ENCODE data around the gene ZNF146. TPM values are rescaled to one million over a fixed set of nuclear protein-coding genes. Genes with fewer than 3 reads are reported as not detected.
"Not testable (repeated sequence)": the region's sequence is repeated elsewhere in the genome, so short reads cannot be mapped to it uniquely, and the experiment has no call there.

The ZNF146 gene

GRCh38 chr19:36259211-36259610 lies 44.3 kb downstream of the ZNF146 start:
- H3K9ac ChIP-seq (ENCODE audit: low read depth, low read length): no peak overlapping the region
- no peaks in the 10 kb centered on the region for H3K36me3 ChIP-seq (ENCODE audit: insufficient read depth, low read length)
- no peaks in the 10 kb centered on the region for H3K27me3 ChIP-seq (ENCODE audit: control insufficient read depth, insufficient read depth, low read length)
- no peak overlapping the region for H3K4me2 ChIP-seq (ENCODE audit: low read length)
- no peaks in the 10 kb centered on the region for H3K4me1 ChIP-seq (ENCODE audit: control insufficient read depth, insufficient read depth, low read length)
- H3K9me3 ChIP-seq (replicated peaks; ENCODE audit: low read length): no peaks in the 10 kb centered on the region
- H3K4me3 ChIP-seq (ENCODE audit: low read length): no peak overlapping the region

DNA sequence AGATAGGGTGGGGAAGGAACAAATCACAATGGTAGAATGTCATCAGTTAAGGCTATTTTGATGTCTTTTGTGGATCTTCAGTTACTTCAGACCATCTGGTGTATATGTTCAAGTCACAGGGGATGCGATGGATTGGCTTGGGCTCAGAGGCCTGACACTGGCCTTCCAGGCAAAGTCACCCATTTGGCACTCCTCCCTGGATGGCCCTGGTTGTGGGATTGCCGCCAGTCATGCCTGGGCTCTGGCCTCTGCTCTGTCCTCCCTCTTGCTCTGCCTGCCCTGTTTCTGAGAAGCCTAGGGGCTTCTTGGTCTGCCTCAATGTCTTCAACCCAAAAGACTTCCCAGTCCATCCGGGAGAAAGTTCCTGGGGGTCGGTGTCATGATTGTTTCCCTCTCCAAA lies 50.2 kb downstream of the ZNF146 start:
- H3K4me2 ChIP-seq (ENCODE audit: low read length): no peak overlapping the region
- no peaks in the 10 kb centered on the region for H3K9me3 ChIP-seq (replicated peaks; ENCODE audit: low read length)
- H3K9ac ChIP-seq (ENCODE audit: low read depth, low read length): no peak overlapping the region
- H3K4me3 ChIP-seq (ENCODE audit: low read length): no peak overlapping the region
- H3K4me1 ChIP-seq (ENCODE audit: control insufficient read depth, insufficient read depth, low read length): no peaks in the 10 kb centered on the region
- no peaks in the 10 kb centered on the region for H3K36me3 ChIP-seq (ENCODE audit: insufficient read depth, low read length)
- no peaks in the 10 kb centered on the region for H3K27me3 ChIP-seq (ENCODE audit: control insufficient read depth, insufficient read depth, low read length)

DNA sequence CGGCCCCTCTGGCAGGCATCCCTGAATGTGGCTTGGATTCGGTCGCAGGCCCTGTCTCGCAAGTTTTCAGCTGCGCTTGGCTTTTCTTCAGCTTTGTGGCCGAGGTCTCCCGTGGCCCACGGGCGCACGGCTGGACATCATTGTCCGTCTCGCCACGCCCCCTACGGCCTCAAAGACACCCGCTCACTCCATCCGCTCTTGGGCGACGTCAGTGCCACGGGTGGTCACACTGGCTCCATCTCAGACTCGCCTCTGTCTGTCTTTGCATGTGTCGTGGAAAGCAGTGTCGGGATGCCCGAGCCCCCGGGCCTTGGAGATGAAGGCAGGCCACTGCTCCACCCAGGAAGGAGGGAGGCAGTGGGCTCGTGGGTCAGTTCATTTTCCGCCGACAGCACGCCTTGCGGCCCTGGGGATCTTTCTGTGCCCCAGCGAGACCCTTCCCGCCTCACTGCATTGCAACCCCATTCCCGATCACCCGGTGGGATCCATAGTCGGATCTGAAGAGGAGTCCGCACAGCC lies 51.0 kb downstream of the ZNF146 start:
- H3K4me2 ChIP-seq (ENCODE audit: low read length): no peak overlapping the region
- no peaks in the 10 kb centered on the region for H3K27me3 ChIP-seq (ENCODE audit: control insufficient read depth, insufficient read depth, low read length)
- H3K4me1 ChIP-seq (ENCODE audit: control insufficient read depth, insufficient read depth, low read length): no peaks in the 10 kb centered on the region
- H3K36me3 ChIP-seq (ENCODE audit: insufficient read depth, low read length): no peaks in the 10 kb centered on the region
- no peak overlapping the region for H3K9ac ChIP-seq (ENCODE audit: low read depth, low read length)
- no peaks in the 10 kb centered on the region for H3K9me3 ChIP-seq (replicated peaks; ENCODE audit: low read length)
- peak overlapping the region; percentile 55 for H3K4me3 ChIP-seq (ENCODE audit: low read length)

DNA sequence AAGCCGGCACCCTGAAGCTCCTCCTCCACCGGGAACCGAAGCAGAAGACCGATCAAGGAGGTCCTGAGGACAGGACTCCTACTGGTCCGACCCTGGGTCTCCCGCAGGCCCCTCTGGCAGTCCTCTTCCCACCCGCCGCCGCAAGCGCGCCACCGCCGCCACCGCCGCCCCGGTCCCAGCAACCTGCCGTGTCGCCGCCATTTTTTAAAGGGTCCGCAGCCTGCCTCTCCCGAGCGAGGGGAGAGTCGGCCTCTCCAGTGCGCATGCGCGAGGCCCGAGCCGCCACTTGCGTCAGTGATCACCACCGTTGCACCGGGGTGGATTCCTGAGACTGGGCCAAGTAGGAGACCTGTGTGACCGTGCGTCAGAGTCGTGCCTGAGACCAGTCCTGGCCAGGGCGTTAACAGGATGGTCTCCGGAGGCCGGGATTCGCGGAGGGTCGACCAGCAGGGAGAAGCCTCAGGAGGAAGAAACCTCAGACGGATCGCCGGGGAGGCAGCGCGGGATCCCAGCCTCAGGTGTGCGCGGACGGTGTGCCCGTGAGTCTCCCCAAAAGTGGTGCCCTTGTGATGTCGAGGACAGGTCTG lies 51.6 kb downstream of the ZNF146 start:
- no peaks in the 10 kb centered on the region for H3K4me1 ChIP-seq (ENCODE audit: control insufficient read depth, insufficient read depth, low read length)
- no peaks in the 10 kb centered on the region for H3K9me3 ChIP-seq (replicated peaks; ENCODE audit: low read length)
- no peaks in the 10 kb centered on the region for H3K27me3 ChIP-seq (ENCODE audit: control insufficient read depth, insufficient read depth, low read length)
- no peak overlapping the region for H3K9ac ChIP-seq (ENCODE audit: low read depth, low read length)
- no peaks in the 10 kb centered on the region for H3K36me3 ChIP-seq (ENCODE audit: insufficient read depth, low read length)
- peak overlapping the region; percentile 55 for H3K4me3 ChIP-seq (ENCODE audit: low read length)
- no peak overlapping the region for H3K4me2 ChIP-seq (ENCODE audit: low read length)

- H3K9me3 ChIP-seq (replicated peaks; ENCODE audit: low read length): no peaks in the 10 kb centered on the region
- no peak overlapping the region for H3K4me2 ChIP-seq (ENCODE audit: low read length)
- H3K27me3 ChIP-seq (ENCODE audit: control insufficient read depth, insufficient read depth, low read length): no peaks in the 10 kb centered on the region
- no peak overlapping the region for H3K9ac ChIP-seq (ENCODE audit: low read depth, low read length)
- H3K36me3 ChIP-seq (ENCODE audit: insufficient read depth, low read length): no peaks in the 10 kb centered on the region
- H3K4me3 ChIP-seq (ENCODE audit: low read length): no peak overlapping the region
- no peaks in the 10 kb centered on the region for H3K4me1 ChIP-seq (ENCODE audit: control insufficient read depth, insufficient read depth, low read length)
Observed at GRCh38 chr19:36267061-36267845, 52.3 kb downstream of the ZNF146 start.

DNA sequence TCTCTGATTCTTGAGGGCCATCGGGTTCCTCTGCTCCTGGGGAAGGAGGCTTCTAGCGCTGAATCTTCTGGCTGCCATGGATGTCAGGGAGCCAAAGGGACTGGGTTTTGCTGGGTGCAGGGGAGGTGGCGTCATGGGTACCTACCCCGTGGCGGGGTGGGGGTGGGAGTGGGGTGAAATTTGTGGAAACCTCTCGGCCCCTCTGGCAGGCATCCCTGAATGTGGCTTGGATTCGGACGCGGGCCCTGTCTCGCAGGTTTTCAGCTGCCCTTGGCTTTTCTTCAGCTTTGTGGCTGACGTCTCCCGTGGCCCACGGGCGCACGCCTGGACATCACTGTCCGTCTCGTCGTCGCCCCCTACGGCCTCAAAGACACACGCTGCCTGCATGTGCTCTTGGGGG lies 53.2 kb downstream of the ZNF146 start:
- not testable (repeated sequence) for H3K9me3 ChIP-seq (replicated peaks; ENCODE audit: low read length)

GRCh38 chr19:36268591-36268990 lies 53.7 kb downstream of the ZNF146 start:
- H3K27me3 ChIP-seq (ENCODE audit: control insufficient read depth, insufficient read depth, low read length); H3K4me2 ChIP-seq (ENCODE audit: low read length); H3K4me3 ChIP-seq (ENCODE audit: low read length); H3K36me3 ChIP-seq (ENCODE audit: insufficient read depth, low read length); H3K4me1 ChIP-seq (ENCODE audit: control insufficient read depth, insufficient read depth, low read length); H3K9ac ChIP-seq (ENCODE audit: low read depth, low read length); H3K9me3 ChIP-seq (replicated peaks; ENCODE audit: low read length): not testable (repeated sequence)

More for the DNA sequence above, 53.2 kb downstream of the ZNF146 start:
- H3K4me2 ChIP-seq (ENCODE audit: low read length); H3K4me1 ChIP-seq (ENCODE audit: control insufficient read depth, insufficient read depth, low read length); H3K27me3 ChIP-seq (ENCODE audit: control insufficient read depth, insufficient read depth, low read length); H3K36me3 ChIP-seq (ENCODE audit: insufficient read depth, low read length); H3K4me3 ChIP-seq (ENCODE audit: low read length); H3K9ac ChIP-seq (ENCODE audit: low read depth, low read length): not testable (repeated sequence)

GRCh38 chr19:36269295-36269694 lies 54.4 kb downstream of the ZNF146 start:
- not testable (repeated sequence) for H3K4me1 ChIP-seq (ENCODE audit: control insufficient read depth, insufficient read depth, low read length); H3K4me3 ChIP-seq (ENCODE audit: low read length); H3K36me3 ChIP-seq (ENCODE audit: insufficient read depth, low read length); H3K27me3 ChIP-seq (ENCODE audit: control insufficient read depth, insufficient read depth, low read length); H3K4me2 ChIP-seq (ENCODE audit: low read length); H3K9ac ChIP-seq (ENCODE audit: low read depth, low read length); H3K9me3 ChIP-seq (replicated peaks; ENCODE audit: low read length)

Small RNA genes lying within 50 kb of the gene (small RNA-seq; reads per million reads assigned to genes)
- gene RF00019: not detected
